SKM-1 (cell line): ENCODE measurements around the gene UBL5.
"Not testable (repeated sequence)": the region's sequence is repeated elsewhere in the genome, so short reads cannot be mapped to it uniquely, and the experiment has no call there.

Experiments used
- DNase-seq: peaks from one replicate; lab custom pipeline; 2025; ENCODE audit not compliant: unreplicated experiment; lab: John Stamatoyannopoulos, UW

UBL5 gene

DNA sequence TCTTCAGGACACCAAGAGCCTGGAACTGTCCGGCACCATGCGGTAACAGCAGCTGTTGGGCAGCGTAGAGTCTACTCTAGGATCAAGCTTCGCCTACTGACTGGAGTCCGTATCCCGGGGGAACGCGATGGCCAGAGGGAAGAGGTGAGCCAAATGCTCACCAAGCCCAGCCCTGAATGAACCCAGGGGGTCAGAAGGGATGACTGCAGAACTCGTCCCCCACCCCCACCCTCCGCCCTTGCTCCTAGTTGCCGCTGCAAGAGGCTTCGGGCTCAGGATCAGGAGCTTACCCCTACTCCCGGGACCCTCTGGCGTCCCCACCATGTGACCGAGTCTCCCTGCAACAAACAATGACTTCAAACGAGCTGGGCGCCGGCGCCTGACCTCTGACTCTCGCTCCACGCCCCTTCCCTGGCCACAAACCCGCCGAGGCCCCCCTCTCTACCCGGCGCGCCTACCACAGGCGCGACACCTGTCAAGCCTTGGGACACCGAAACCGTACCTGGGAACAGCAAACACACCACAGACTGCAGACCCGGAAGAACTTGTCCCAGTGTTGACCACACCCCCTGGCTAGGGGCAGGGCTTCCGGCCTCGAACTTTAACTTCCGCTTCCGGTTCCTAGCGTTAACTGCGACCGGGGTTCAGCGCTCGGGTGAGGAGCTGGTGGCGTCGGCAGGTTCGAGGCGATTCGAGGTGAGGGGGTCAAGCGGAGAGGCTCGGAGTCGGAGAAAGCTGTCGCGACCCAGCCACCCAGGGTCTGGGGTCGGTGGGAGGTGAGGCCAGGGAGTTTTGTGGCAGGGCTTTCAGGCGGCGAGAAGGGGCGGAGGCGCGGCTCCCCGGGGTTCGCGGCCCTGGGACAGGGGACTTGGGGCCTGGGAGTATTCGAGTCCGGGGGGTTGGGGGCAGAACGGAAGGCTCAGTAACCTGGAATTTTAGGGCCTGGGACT lies at the start of gene UBL5:
UBL5 (plus strand) TSS at position 630 of the 950 bp plus-strand sequence. CDS start 420 bp downstream, outside the sequence.
- peak; percentile 93 for DNase-seq

DNA sequence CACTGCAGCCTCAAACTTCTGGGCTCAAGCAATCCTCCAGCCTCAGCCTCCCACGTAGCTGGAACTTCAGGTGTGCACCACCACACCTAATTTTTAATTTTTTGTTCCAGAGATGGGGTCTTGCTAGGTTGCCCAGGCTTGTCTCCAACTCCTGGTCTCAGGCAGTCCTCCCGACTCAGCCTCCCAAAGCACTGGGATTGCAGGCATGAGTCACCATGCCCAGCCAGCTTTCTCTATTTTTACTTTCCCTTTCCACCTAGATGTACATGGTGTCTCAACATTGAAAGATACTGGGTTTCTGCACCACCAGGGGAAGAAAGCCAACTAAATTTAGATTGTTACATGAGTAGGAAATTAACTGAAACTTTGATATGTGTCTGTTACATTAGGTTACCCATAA lies 45.4 kb upstream of the UBL5 start:
- DNase-seq: no peak

DNA sequence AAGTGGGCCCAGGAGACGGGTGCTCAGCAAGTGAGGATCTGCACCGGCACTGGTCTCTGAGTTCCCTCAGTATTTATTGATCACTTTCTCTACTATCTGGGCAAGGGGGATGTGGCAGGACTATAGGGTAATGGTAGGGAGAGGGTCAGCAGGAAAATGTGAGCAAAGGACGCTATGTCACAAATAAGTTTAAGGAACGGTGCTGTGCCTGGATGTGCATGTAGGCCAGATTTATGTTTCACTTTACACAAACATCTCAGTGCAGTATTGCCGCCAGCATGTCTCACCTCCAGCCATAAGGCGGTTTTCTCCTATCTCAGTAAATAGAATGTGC lies 43.6 kb upstream of the UBL5 start:
- not testable (repeated sequence) for DNase-seq

DNA sequence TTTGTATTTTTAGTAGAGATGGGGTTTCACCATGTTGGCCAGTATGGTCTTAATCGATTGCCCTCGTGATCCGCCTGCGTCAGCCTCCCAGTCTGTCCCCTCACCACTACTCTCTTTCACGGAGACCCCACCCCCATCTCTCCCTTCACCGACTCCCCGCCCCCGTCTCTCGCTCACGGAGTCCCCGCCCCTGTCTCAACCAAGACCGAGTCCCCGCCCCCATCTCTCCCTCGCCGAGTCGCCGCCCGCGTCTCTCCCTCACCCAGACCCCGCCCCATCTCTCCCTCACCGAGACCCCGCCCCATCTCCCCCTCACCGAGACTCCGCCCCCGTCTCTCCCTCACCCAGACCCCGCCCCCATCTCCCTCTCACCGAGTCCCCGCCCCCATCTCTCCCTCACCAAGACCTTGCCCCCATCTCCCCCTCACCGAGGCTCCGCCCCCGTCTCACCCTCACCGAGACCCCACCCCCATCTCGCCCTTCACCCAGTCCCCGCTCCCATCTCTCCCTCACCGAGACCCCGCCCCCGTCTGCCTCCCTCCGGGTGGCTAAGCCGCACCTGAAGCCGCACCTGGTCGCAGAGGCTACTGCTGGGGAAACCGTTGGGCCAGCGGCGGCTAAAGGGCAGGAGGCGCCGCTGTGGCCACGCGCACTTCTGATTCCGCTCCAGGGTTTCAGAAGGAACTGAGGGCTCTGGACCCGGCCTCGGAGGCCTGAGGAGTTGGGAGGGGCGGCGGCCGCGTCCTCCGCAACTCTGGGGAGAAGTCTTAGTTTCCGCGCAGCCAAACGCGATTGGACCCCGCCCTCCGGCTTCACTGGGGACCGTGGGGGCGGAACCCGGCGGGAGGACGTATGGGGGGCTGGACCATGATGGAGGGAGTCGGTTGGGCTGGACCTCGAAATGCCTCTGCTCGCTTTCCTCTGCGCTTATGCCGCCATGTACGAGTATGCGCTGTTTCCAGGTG lies 42.1 kb upstream of the UBL5 start:
- DNase-seq: peak; percentile 97

DNA sequence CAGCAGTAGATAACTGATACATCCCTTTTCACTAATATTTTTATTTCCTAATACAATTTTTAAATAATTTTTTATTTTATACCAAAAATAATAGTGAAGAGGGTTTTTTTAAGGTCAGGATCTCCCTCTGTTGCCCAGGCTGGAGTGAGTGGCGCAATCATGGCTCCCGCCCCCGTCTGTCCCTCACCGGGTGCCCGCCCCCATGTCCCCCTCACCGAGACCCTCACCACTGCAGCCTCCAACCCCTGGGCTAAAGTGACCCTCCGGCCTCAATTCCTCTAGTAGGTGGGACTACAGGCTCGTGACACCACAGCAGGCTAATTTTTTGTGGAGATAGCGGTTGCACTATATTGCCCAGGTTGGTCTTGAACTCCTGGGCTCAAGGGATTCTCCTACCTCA lies 41.4 kb upstream of the UBL5 start:
- DNase-seq: no peak

DNA sequence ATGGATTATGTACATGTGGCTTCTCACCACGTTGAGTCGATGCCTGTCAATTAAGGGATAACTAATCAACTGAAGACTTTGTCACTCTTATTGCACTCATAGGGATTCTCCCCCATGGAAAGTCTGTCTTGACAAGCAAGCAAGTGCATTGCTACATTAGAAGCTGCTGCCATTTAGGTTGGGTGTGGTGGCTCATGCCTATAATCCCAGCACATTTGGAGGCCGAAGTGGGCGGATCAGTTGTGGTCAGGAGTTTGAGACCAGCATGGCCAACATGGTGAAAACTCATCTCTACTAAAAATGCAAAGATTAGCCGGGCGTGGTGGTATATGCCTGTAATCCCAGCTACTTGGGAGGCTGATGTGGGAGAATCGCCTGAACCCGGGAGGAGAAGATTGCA lies 40.9 kb upstream of the UBL5 start:
- no peak for DNase-seq

DNA sequence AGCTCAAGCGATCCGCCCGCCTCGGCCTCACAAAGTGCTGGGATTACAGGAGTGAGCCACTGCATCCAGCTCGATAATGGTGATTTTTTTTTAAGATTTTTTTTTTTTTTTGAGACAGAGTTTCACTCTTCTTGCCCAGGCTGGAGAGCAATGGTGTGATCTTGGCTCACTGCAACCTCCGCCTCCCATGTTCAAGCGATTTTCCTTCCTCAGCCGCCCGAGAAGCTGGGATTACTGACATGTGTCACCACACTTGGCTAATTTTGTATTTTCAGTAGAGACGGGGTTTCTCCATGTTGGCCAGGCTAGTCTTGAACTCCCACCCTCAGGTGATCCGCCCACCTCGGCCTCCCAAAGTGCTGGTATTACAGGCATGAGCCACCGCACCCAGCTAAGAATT lies 39.1 kb upstream of the UBL5 start:
- not testable (repeated sequence) for DNase-seq

DNA sequence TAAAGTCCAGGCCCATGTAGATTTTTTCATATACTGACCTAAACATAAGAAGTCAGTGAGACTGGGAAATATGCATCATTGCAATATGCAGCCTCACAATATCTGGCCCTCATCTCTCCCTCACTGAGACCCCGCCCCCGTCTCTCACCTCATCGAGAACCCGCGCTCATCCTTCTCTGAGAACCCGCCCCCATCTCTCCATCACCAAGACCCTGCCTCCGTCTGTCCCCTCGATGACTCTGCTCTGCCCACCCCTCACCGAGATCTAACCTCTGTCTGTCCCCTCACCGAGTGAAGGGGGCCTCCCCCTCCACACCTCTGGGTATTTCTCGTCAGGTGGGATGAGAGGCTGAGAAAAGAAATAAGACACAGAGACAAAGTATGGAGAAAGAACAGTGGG lies 38.7 kb upstream of the UBL5 start:
- no peak for DNase-seq

DNA sequence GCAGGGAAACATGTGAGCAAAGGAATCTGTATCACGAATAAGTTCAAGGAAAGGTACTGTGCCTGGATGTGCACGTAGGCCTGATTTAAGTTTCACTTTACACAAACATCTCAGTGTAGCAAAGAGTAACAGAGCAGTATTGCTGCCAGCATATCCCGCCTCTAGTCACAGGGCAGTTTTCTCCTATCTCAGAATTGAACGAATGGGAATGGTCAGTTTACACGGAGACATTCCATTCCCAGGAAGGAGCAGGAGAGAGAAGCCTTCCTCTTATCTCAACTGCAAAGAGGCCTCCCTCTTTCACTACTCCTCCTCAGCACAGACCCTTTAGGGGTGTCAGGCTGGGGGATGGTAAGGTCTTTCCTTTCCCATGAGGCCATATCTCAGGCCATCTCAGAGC lies 38.1 kb upstream of the UBL5 start:
- DNase-seq: not testable (repeated sequence)

DNA sequence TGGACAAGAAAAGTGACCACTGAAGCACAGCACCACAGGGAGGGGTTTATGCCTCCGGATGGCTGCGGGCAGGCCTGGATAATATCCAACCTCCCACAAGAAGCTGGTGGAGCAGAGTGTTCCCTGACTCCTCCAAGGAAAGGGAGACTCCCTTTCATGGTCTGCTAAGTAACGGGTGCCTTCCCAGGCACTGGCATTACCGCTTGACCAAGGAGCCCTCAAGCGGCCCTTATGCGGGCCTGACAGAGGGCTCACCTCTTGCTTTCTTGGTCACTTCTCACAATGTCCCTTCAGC lies 36.7 kb upstream of the UBL5 start:
- not testable (repeated sequence) for DNase-seq

DNA sequence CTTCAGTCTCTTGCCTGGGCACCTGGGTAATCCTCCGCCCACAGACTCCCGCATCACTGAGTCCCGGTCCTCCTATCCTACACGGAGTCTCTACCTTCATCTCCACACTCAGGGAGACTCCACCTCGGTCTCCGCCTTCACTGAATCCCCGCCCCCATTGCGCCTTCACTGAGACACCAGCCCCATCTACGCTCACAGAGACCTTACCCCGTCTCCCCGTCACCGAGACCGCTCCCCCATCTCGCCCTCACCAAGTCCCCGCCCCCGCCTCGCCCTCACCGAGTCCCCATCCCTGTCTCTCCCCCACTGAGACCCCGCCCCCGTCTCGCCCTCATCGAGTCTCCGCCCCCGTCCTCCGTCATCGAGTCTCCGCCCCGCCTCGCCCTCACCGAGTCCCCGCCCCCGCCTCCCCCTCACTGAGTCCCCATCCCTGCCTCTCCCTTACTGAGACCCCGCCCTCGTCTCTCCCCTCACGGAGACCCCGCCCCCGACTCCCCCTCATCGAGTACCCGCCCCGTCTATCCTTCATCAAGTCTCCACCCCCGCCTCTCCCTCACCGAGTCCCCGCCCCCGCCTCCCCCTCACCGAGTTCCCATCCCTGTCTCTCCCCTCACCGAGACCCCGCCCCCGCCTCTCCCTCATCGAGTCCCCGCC lies 36.0 kb upstream of the UBL5 start:
- peak; percentile 84 for DNase-seq

DNA sequence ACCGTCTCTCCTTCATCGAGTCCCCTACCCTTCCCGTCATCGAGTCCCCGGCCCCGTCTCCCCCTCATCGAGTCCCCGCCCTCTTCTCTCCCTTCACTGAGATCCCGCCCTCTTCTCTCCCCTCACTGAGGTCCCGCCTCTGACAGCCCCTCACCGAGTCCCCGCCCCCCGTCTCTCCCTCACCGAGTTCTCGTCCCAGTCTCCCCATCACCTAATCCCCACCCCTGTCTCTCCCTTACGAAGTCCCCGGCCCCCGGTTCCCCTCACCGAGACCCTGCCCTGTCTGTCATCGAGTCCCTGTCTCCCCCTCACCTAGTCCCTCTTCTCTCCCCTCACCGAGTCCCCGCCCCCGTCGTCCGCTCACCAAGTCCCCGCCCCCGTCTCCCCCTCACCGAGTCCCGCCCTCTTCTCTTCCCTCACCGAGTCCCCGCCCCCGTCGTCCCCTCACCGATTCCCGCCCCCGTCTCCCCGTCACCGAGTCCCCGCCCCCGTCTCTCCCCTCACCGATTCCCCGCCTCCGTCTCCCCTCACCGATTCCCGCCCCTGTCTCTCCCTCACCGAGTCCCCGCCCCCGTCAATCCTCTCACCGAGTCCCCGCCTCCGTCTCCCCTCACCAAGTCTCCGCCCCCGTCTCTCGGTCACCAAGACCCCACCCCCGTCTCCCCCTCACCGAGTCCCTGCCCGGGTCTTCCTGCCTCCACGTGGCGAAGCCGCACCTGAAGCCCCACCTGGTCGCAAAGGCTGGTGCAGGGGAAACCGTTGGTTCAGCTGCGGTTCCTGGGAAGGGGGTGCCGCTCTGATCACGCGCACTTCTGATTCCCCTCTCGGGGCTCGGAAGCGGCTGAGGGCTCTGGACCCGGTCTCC lies 35.3 kb upstream of the UBL5 start:
- peak; percentile 93 for DNase-seq

DNA sequence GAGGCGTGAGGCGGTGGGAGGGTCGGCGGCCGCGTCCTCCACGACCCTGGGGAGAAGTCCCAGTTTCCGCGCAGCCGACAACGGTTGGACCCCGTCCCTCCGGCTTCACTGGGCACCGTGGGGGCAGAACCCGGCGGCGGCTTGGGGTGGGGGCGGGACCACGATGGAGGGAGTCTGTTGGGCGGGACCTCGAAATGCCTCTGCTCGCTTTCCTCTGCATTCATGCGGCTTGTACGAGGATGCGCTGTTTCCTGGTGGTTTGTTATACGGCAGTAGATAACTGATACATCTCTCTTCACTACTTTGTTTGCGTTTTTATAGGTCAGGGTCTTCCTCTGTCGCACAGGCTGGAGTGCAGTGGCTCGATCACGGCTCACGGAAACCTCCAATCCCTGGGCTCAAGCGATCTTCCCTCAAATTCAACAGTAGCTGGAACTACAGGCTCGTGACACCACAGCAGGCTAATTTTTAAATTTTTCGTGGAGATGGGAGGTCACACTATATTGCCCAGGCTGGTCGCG lies 34.6 kb upstream of the UBL5 start:
- no peak for DNase-seq

DNA sequence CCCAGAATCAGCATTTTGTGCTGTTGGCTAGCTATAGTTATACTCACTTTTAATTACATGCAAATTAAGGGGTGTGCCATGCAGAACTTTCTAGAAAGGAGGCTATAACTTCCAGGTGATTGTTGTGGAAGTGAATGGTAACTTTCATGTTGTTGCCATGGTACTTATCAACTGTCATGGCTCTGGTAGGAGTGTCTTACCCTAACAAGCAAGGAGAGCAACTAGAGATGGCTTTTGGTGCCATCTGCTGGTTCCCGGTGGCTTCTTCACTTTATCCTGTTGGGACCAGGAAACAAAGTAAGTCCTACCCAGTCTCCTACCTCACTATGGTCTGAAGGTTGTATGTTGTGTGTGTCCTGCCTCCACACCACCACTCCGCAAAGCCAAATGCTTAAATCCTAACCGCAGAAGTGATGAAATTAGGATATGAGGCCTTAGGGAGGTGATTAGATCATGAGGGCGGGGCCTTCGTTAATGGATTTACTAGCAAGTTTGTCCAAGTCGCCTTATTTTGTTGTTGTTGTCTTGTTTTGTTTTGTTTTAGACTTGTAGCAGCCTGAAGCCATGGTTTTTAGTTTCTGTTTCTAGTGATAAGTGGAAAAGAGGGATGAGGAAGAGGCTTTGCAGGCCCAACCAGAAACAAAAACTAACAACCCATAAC lies 31.5 kb upstream of the UBL5 start:
- peak; percentile 88 for DNase-seq

DNA sequence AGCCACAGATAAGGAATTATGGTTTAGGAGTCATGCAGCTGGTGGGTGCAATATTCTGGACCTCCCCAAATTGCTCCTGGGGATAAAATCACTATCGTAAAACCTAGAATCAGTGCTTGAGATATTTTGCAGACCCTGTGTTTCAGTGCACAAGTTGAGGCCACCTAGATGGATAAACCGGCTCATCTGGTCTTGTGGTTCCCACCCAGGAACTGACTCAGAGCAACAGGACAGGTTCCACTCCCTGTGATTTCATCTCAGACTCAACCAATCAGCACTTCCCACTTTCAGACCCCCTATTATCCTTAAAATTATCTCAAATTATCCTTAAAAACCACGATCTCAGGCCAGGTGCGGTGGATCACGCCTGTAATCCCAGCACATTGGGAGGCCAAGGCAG lies 29.8 kb upstream of the UBL5 start:
- DNase-seq: no peak

DNA sequence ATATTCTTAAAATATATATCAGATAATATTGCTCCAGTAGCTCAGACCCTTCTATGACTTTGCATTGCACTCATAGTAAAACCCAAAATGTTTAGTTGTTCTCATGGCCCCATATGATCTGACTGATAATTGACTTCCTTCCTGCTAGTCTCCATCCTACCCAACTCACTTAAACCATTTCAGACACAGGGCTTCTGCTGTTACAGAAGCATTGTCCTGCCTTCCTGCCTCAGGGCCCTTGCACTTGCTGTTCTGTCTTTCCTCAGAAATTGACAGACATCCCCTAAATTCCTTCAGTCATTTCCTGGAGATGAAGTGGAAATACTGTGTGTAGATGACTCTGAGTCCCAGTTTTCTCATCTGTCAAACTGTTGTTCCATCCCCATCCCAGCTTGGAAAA lies 28.6 kb upstream of the UBL5 start:
- no peak for DNase-seq

DNA sequence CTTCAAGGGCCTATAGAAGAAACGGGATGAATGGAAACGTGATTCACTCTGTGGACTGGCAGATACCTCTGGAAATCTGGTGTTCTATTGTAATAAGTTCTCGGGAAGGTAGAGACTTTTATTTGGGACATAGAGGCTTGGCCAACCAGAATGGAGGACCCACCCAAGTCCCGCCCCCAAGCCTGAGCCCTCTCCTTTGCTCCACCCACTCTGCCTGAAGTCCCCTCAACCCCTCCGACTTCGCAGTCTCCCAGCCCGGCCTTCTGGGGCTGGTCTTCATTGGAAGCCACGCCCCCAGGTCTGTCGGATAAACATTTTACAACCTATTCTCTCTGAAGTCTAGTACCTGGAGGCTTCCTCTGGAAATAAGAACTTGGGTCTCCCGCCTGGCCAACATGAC lies 25.7 kb upstream of the UBL5 start:
- no peak for DNase-seq

DNA sequence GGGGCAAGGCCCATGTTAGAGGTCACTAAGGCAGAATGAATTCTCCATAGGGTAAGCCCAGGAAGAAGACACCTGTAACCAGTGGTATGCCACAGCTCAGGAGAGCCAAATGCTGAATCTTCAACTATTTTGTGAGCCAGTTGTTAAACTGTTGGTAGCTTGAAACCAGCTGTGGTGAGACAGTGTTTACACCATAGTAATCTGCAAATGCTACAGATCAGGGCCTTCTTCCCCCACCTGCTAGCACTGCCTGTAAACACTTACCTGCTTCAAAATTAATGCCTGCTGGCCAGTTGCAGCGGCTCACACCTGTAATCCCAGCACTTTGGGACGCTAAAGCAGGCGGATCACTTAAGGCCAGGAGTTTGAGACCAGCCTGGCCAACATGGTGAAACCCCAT lies 20.9 kb upstream of the UBL5 start:
- no peak for DNase-seq

DNA sequence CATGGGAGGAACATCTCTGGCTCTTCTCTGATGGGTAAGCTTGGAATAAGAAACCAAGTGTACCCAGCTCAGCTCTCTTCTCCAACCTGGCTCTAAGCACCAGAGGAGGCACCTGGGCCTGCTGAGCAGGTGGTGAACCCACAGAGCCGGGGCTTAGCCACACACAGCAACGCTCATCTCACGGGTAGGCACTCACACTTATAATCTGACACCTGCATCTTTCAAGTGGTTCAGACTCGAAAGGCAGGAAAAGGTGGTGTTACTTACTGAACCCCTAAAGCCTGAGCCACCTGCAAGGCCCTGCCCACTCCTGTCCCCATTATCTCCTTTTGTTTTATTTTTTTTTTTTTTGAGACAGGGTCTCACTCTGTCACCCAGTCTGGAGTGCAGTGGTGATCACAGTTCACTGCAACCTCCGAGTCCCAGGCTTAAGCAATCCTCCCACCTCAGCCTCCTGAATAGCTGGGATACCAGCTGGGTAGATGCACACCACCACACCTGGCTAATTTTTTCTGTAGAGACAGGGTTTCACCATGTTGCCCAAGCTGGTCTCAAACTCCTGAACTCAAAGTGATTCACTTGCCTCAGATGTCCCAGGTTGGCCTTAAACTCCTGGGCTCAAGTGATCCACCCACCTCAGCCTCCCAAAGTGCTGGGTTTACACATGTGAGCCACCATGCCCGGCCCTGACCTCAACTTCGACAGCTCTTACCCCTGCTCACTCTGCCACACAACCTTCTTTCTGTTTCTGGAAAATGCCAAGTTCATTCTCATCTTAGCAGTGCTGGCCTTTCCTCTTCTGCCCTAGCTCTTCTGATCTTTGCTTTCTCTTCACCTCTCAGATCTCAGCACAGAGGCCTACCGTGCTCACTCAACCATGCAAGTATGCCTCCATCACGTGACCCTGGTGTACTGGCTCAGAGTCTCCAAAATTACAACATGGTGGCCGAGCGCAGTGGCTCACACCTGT lies 18.6 kb upstream of the UBL5 start:
- DNase-seq: no peak
